H1 (cell line): ENCODE results near the gene UNC93A. TPM values are rescaled to one million over a fixed set of nuclear protein-coding genes. Genes with fewer than 3 reads are reported as not detected.

ENCODE experiments used
- CTCF ChIA-PET: fragments of 300-600 bp; sonication (Branson Sonifier 250); formaldehyde crosslinking; loops from one replicate; lab custom pipeline; 2021; ENCODE audit not compliant: partially characterized antibody; lab: Charles Lee
- POLR2A ChIA-PET: fragments of 300-600 bp; sonication (Branson Sonifier 250); formaldehyde crosslinking; loops from one replicate; lab custom pipeline; 2021; ENCODE audit warnings: inconsistent platforms; ENCODE audit not compliant: partially characterized antibody; lab: Charles Lee
- DNase-seq, 2 experiments: peaks; one replicate each; pipeline versions ENCODE4 v3.0.0 to v3.0.0-alpha.2; 2010 to 2022; ENCODE audit warnings: low spot score in 2 of 2, low read depth in 1 of 2, mixed read lengths in 1 of 2
- FAIRE-seq: peaks from 2 replicates; lab custom pipeline; 2011; peaks lifted over from hg19 to GRCh38; lab: Jason Lieb, UNC
- H2AFZ ChIP-seq: 2 replicates; pipeline ENCODE4 v1.8.1; 2012; ENCODE audit warnings: low read length, inconsistent platforms
- H2AK5ac ChIP-seq: 2 replicates; pipeline ENCODE4 v1.6.1; 2013; ENCODE audit warnings: low read depth, low read length
- H2BK120ac ChIP-seq: replicated peaks from 2 replicates; pipeline ENCODE3; 2013; ENCODE audit warnings: low read depth, low read length, inconsistent platforms
- H2BK12ac ChIP-seq: 2 replicates; pipeline ENCODE4 v1.6.1; 2013; ENCODE audit warnings: low read depth, low read length
- H2BK15ac ChIP-seq: 2 replicates; pipeline ENCODE4 v1.6.1; 2013; ENCODE audit warnings: low read length
- H2BK20ac ChIP-seq: 2 replicates; pipeline ENCODE4 v1.6.1; 2013; ENCODE audit warnings: low read length
- H2BK5ac ChIP-seq: 2 replicates; pipeline ENCODE4 v1.6.1; 2013; ENCODE audit warnings: low read depth, low read length
- H3K14ac ChIP-seq: 2 replicates; pipeline ENCODE4 v1.6.1; 2013; ENCODE audit warnings: inconsistent platforms; ENCODE audit not compliant: insufficient read length
- H3K18ac ChIP-seq: 2 replicates; pipeline ENCODE4 v1.6.1; 2013; ENCODE audit warnings: low read length; ENCODE audit errors: extremely low read depth
- H3K23ac ChIP-seq: 2 replicates; pipeline ENCODE4 v1.6.1; 2013; ENCODE audit warnings: inconsistent platforms; ENCODE audit not compliant: insufficient read length
- H3K23me2 ChIP-seq: 2 replicates; pipeline ENCODE4 v1.6.1; 2013; ENCODE audit warnings: low read depth, low read length
- H3K27ac ChIP-seq: 2 replicates; pipeline ENCODE4 v1.6.1; 2011; ENCODE audit warnings: low read depth, low read length, inconsistent platforms
- H3K27me3 ChIP-seq, 4 experiments: replicated peaks in 1 of 4; 1 replicate in 1 of 4; 2 replicates in 3 of 4; pipeline versions ENCODE4 v1.6.1 to v1.8.1; 2011 to 2013; ENCODE audit warnings: low read length in 3 of 4, mild to moderate bottlenecking in 3 of 4, inconsistent platforms in 2 of 4, mixed read lengths in 2 of 4, moderate library complexity in 1 of 4; ENCODE audit not compliant: control insufficient read depth in 3 of 4, insufficient read depth in 3 of 4; ENCODE audit errors: extremely low read depth in 1 of 4
- H3K36me3 ChIP-seq, 4 experiments: 2 replicates each; pipeline versions ENCODE4 v1.6.1 to v1.8.1; 2011 to 2013; ENCODE audit warnings: mild to moderate bottlenecking in 4 of 4, low read length in 3 of 4, moderate library complexity in 2 of 4, control low read depth in 1 of 4, inconsistent platforms in 1 of 4; ENCODE audit not compliant: insufficient read depth in 4 of 4, control insufficient read depth in 2 of 4
- H3K4ac ChIP-seq: replicated peaks from 2 replicates; pipeline ENCODE3; 2013; ENCODE audit warnings: low read length, low read depth, mixed read lengths, inconsistent platforms; ENCODE audit not compliant: insufficient read length
- H3K4me1 ChIP-seq, 4 experiments: replicated peaks in 1 of 4; 1 replicate in 1 of 4; 2 replicates in 3 of 4; pipeline versions ENCODE4 v1.6.1 to v1.8.1; 2011 to 2013; ENCODE audit warnings: low read length in 3 of 4, inconsistent platforms in 2 of 4, mixed read lengths in 1 of 4; ENCODE audit not compliant: insufficient read depth in 4 of 4, control insufficient read depth in 3 of 4
- H3K4me2 ChIP-seq, 2 experiments: 2 replicates each; pipeline versions ENCODE4 v1.6.1 to v1.8.1; 2011 to 2013; ENCODE audit warnings: low read depth in 2 of 2, low read length in 2 of 2, control low read depth in 1 of 2, inconsistent platforms in 1 of 2, mild to moderate bottlenecking in 1 of 2; ENCODE audit not compliant: insufficient read depth in 1 of 2
- H3K4me3 ChIP-seq, 4 experiments: fragments of 200-600, 300-600 bp in 1 of 4; sonication (generic), shearing (Covaris generic), sonication (Bioruptor Twin) in 1 of 4; 2 replicates each; pipeline versions ENCODE4 v1.5.1 to v1.8.1; 2011 to 2016; ENCODE audit warnings: low read length in 4 of 4, low read depth in 3 of 4, control low read depth in 2 of 4, inconsistent platforms in 2 of 4, mild to moderate bottlenecking in 2 of 4, mixed read lengths in 1 of 4, moderate library complexity in 1 of 4; ENCODE audit not compliant: insufficient read depth in 2 of 4; ENCODE audit errors: extremely low read depth in 1 of 4
- H3K56ac ChIP-seq: replicated peaks from 2 replicates; pipeline ENCODE3; 2013; ENCODE audit warnings: low read depth, mild to moderate bottlenecking, mixed read lengths, low read length, inconsistent platforms; ENCODE audit not compliant: insufficient read length
- H3K79me1 ChIP-seq: 2 replicates; pipeline ENCODE4 v1.6.1; 2013; ENCODE audit warnings: low read depth, low read length, control low read depth
- H3K79me2 ChIP-seq, 2 experiments: 2 replicates each; pipeline versions ENCODE4 v1.6.1 to v1.8.1; 2012 to 2013; ENCODE audit warnings: low read length in 2 of 2, mild to moderate bottlenecking in 2 of 2, inconsistent platforms in 1 of 2; ENCODE audit not compliant: insufficient read depth in 2 of 2, control insufficient read depth in 1 of 2
- H3K9ac ChIP-seq, 4 experiments: replicated peaks in 1 of 4; 1 replicate in 1 of 4; 2 replicates in 3 of 4; pipeline versions ENCODE4 v1.6.1 to v1.8.1; 2011 to 2013; ENCODE audit warnings: low read depth in 3 of 4, low read length in 3 of 4, control low read depth in 2 of 4, mild to moderate bottlenecking in 2 of 4, moderate library complexity in 2 of 4, inconsistent platforms in 1 of 4; ENCODE audit errors: extremely low read depth in 1 of 4
- H3K9me3 ChIP-seq, 2 experiments: 2 replicates each; pipeline versions ENCODE4 v1.6.1 to v1.8.1; 2012 to 2013; ENCODE audit warnings: mild to moderate bottlenecking in 2 of 2, moderate library complexity in 2 of 2, control low read depth in 1 of 2, inconsistent platforms in 1 of 2, low read depth in 1 of 2, low read length in 1 of 2, mixed read lengths in 1 of 2; ENCODE audit not compliant: insufficient read depth in 2 of 2
- H4K20me1 ChIP-seq, 2 experiments: replicated peaks in 1 of 2; 2 replicates each; pipeline versions ENCODE3 to v1.8.1; 2011 to 2013; ENCODE audit warnings: inconsistent platforms in 2 of 2, low read length in 2 of 2, mild to moderate bottlenecking in 1 of 2; ENCODE audit not compliant: insufficient read depth in 2 of 2, control insufficient read depth in 1 of 2
- H4K5ac ChIP-seq: 2 replicates; pipeline ENCODE4 v1.6.1; 2013; ENCODE audit warnings: low read length, low read depth, mixed read lengths, inconsistent platforms; ENCODE audit not compliant: insufficient read length
- H4K8ac ChIP-seq: 2 replicates; pipeline ENCODE4 v1.8.0; 2013; ENCODE audit warnings: mild to moderate bottlenecking, moderate library complexity, low read length, inconsistent platforms; ENCODE audit not compliant: insufficient read depth; ENCODE audit errors: extremely low read depth
- H4K91ac ChIP-seq: replicated peaks from 2 replicates; pipeline ENCODE3; 2013; ENCODE audit warnings: low read length, mixed read lengths, inconsistent platforms; ENCODE audit not compliant: insufficient read length
- CBX5 ChIP-seq: fragments of 300-800, 300-1000 bp; sonication (generic); IDR thresholded peaks from 2 replicates; pipeline ENCODE4 v1.7.1; 2016; ENCODE audit warnings: antibody characterized with exemption, low read length, low read depth
- CTBP2 ChIP-seq: IDR thresholded peaks from 2 replicates; pipeline ENCODE4 v1.7.0; 2011; ENCODE audit warnings: borderline replicate concordance, mild to moderate bottlenecking, moderate library complexity, mixed read lengths, low read length; ENCODE audit not compliant: insufficient read depth, insufficient read length
- EGR1 ChIP-seq: IDR thresholded peaks from 2 replicates; pipeline ENCODE4 v1.6.1; 2011; ENCODE audit warnings: low read depth, low read length, borderline replicate concordance
- KDM1A ChIP-seq: fragments of 200-600, 300-600 bp; sonication (generic); IDR thresholded peaks from 2 replicates; pipeline ENCODE4 v1.7.1; 2016; ENCODE audit warnings: mild to moderate bottlenecking, low read length, borderline replicate concordance
- NRF1 ChIP-seq: IDR thresholded peaks from 2 replicates; pipeline ENCODE4 v1.6.1; 2011; ENCODE audit warnings: mild to moderate bottlenecking, low read depth, low read length, improper control_type of control experiment
- RFX5 ChIP-seq: IDR thresholded peaks from 2 replicates; pipeline ENCODE4 v1.6.1; 2011; ENCODE audit warnings: low read depth, low read length, improper control_type of control experiment, borderline replicate concordance
- SP2 ChIP-seq: IDR thresholded peaks from 2 replicates; pipeline ENCODE4 v1.6.1; 2012; ENCODE audit warnings: mild to moderate bottlenecking, low read length, inconsistent platforms
- SUZ12 ChIP-seq: fragments of 200-600 bp; sonication (generic); IDR thresholded peaks from 2 replicates; pipeline ENCODE4 v1.6.1; 2012; ENCODE audit warnings: mild to moderate bottlenecking, inconsistent platforms, low read length, moderate library complexity, mixed read lengths
- WGBS, 2 experiments: shearing (Covaris generic) in 1 of 2; methylation state at CpG; one replicate each; pipeline versions ENCODE4 v1.1.6 to v1.1.7; 2013 to 2015; ENCODE audit warnings: low lambda C conversion rate in 2 of 2, mixed read lengths in 2 of 2, inconsistent platforms in 1 of 2, low coverage in 1 of 2, missing lambda C conversion rate in 1 of 2; ENCODE audit not compliant: insufficient replicate concordance in 2 of 2, insufficient coverage in 1 of 2, insufficient read length in 1 of 2; ENCODE audit errors: extremely low coverage in 1 of 2, missing lambda C conversion rate in 1 of 2; 5-methylcytosine and 5-hydroxymethylcytosine counted together
- polyA plus RNA-seq, 7 experiments: library from polyadenylated mRNA; depleted of rRNA in 3 of 7; stranded (reverse) in 5 of 7; unstranded in 2 of 7; fragments of >200 nt in 5 of 7; fragments of 200-250 nt in 2 of 7; gene quantifications; 1 replicate in 5 of 7; 2 replicates in 1 of 7; 4 replicates in 1 of 7; pipeline versions ENCODE4 v1.2.1 to v1.2.3, GENCODE V29; 2011 to 2013; ENCODE audit warnings: missing spikeins in 2 of 7, mixed read lengths in 2 of 7
- total RNA-seq: library from RNA; stranded (reverse); fragmentation: NEBNext Ultra II Directional; extraction: Animal tissue kit (Norgen Biotek cat#: 25700); gene quantifications from 2 replicates; pipeline ENCODE4 v1.2.1, GENCODE V29; 2021

Gene UNC93A
- total and polyA plus RNA-seq, 2 of the 8 experiments (the other 6 are each of a cell fraction or from before 2014, with no cell fraction given): 0.39 TPM; not detected in 1

GRCh38 chr6:167345960-167346359 lies 54.8 kb downstream of the UNC93A start:
- Histone ChIP-seq H3K56ac (no peak overlapping the region), H3K23me2 (peaks cover 5% of the 10 kb centered on the region; the same call in 1 of the 2 replicates), H2BK5ac (no peak overlapping the region), H4K91ac (no peak overlapping the region), H3K4ac (no peak overlapping the region), H3K9me3 (no peaks in the 10 kb centered on the region), H3K4me2 (no peak overlapping the region), H2BK20ac (no peak overlapping the region), H3K4me3 (no peak overlapping the region), H2AK5ac (no peak overlapping the region), H3K27me3 (peaks cover 5 to 19% (median 17%) of the 10 kb centered on the region in 4 experiments), H3K79me1 (no peaks in the 10 kb centered on the region), H2BK120ac (no peak overlapping the region), H4K20me1 (no peaks in the 10 kb centered on the region), H3K23ac (no peak overlapping the region), H3K4me1 (peaks cover 0 to 4% (median 1%) of the 10 kb centered on the region in 4 experiments; a peak in 3 of 7 replicates), H3K27ac (no peak overlapping the region), H3K36me3 (no peaks in the 10 kb centered on the region), H2BK12ac (no peak overlapping the region; the same call in 1 of the 2 replicates), H3K9ac (no peak overlapping the region), H3K79me2 (no peaks in the 10 kb centered on the region), H4K8ac (no peak overlapping the region), H3K18ac (no peak overlapping the region), H3K14ac (no peak overlapping the region), H2BK15ac (no peak overlapping the region), H4K5ac (no peak overlapping the region), H2AFZ (no peak overlapping the region)
- POLR2A ChIA-PET: no interaction called here
- no peak for TF ChIP-seq CTBP2
- TF ChIP-seq KDM1A: no peak
- TF ChIP-seq SUZ12: no peak
- no peak for TF ChIP-seq SP2
- TF ChIP-seq NRF1: no peak
- TF ChIP-seq RFX5: no peak
- no peak for TF ChIP-seq CBX5
- TF ChIP-seq EGR1: no peak
- FAIRE-seq (no peak), DNase-seq (no peak)
- 96% methylated on average over 4 of the region's 4 CpGs; no CpG with 5 or more reads in 1 of the 2 experiments for WGBS, 2 experiments
- CTCF ChIA-PET: interaction anchor here (0.7 kb wide), 1 partner anchor 51 kb away, joined by 3 read pairs; no protein-coding TSS in a partner anchor
